Fibroblast of villous mesenchyme (primary cell): ENCODE results near the gene TCF3. TPM values are rescaled to one million over a fixed set of nuclear protein-coding genes. Genes with fewer than 3 reads are reported as not detected.

ENCODE experiments used
- DNase-seq: peaks from one replicate; pipeline ENCODE4 v3.0.0-alpha.2; 2010; ENCODE audit warnings: low read depth
- H3K4me3 ChIP-seq: 2 replicates; pipeline ENCODE4 v1.5.1; 2011; ENCODE audit warnings: low read depth, mild to moderate bottlenecking, low read length
- total RNA-seq: library from RNA; depleted of rRNA; stranded (reverse); fragments of >200 nt; gene quantifications from 2 replicates; pipeline ENCODE4 v1.2.3, GENCODE V29; 2012
- TF ChIP-seq, protein P1 (sequence below): IDR thresholded peaks from 2 replicates; pipeline ENCODE4 v1.5.1; 2012; ENCODE audit warnings: low read depth, mild to moderate bottlenecking, low read length; ENCODE audit not compliant: insufficient read depth

TCF3 gene
- total RNA-seq, 1 donor, result 57.0 TPM

DNA sequence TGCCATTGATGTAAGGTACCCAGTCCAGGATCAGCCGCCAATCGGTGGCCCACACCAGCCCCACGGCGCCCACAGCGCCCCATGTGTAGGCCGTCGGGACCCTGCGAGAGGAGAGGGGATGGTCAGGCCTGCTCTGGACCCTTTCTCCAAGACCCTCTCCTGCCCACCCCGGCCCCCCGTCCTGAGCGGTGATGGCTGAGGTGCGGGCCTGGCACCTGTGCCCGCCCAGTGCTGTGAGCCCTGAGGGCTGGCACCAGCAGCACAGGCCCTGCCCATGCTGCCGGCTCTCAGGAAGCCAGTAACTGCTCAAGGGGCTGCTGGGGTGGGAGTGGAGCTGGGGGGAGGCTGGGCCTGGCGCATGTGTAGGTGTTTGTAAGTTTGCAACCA lies 53.0 kb downstream of the TCF3 start:
- TF ChIP-seq, protein P1, sequence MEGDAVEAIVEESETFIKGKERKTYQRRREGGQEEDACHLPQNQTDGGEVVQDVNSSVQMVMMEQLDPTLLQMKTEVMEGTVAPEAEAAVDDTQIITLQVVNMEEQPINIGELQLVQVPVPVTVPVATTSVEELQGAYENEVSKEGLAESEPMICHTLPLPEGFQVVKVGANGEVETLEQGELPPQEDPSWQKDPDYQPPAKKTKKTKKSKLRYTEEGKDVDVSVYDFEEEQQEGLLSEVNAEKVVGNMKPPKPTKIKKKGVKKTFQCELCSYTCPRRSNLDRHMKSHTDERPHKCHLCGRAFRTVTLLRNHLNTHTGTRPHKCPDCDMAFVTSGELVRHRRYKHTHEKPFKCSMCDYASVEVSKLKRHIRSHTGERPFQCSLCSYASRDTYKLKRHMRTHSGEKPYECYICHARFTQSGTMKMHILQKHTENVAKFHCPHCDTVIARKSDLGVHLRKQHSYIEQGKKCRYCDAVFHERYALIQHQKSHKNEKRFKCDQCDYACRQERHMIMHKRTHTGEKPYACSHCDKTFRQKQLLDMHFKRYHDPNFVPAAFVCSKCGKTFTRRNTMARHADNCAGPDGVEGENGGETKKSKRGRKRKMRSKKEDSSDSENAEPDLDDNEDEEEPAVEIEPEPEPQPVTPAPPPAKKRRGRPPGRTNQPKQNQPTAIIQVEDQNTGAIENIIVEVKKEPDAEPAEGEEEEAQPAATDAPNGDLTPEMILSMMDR, result no peak
- H3K4me3 ChIP-seq, result no peak overlapping the region
- no peak for DNase-seq

DNA sequence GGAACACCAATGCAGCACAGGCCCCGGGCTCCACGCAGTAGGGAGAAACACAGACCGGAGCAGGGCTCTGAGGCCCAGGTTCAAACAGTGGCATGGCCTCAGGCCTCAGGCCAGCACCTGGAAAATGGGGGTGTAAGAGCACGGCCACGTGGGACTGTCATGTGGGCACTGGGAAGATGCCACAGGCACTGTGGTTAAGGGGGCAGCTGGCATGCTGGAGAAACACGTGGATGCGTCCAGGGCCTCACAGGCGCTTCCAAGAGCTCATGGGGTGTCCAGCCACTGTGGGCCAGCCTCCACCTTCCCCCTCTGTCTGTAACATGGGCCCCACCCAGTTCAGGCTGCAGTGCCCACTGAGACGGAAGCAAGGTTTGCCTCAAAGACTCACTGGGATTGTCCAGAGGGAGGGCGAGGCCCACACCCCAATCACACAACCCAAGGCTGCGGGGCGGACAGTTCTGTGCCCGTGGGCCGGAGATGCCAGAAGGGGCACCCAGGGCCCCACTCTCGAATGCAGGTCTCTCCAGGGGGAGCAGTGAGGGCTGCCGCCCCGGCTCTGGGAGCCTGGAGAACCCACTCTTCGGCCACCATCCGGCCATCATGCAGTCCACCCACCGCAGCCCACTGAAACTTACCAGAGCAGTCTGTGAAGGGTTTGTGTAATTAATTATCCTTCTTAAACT lies 53.5 kb downstream of the TCF3 start:
- H3K4me3 ChIP-seq, result no peak overlapping the region
- TF ChIP-seq, protein P1, result no peak
- DNase-seq, result no peak

DNA sequence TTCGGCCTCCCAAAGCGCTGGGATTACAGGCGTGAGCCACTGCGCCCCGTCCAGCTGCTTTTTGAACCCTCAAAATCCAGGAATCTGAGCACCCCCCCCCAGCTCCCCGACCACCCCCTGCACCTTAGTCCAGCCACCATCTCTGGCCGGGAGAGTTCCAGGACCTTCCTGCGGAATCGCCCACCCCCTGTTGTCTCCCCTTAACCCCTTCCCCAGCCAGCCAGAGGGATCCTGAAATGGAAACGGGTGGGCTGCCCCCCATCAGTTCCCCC lies 59.0 kb downstream of the TCF3 start:
- no peak for DNase-seq
- TF ChIP-seq, protein P1, result no peak
- peak overlapping the region; percentile 82 for H3K4me3 ChIP-seq

DNA sequence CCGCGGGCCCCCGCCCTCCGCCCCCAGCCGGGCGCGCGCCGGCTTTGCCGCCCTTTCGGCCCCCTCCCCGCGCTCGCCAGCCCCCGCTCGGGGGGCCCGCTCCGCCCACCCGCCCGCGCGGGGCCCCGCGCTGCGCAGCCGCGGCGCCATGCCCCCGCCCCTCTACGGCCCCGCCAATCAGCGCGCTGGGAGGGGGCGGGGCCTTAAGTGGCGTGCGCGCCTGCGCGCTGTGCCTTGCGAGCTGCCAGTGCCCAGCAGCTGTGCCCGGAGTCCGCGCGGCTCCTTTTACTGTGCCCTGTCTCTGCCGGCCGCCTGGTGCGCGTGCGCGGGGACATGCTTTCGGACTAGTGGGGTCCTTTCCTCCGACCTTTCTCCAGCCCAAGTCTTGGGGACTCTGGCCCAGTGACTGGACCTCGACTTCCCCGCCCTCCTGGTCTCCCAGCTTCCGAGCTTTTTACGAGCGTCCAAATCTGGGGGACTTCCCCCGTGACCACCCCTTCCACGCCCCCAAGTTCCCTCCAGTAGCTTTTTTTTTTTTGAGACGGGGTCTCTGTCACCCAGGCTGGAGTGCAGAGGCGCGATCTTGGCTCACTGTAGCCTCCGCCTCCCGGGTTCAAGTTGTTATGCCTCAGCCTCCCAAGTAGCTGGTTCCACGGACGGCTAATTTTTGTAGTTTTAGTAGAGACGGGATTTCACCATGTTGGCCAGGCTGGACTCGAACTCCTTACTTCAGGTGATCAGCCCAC lies 59.5 kb downstream of the TCF3 start, which contains the start of gene MBD3:
Gene MBD3, minus strand, starts transcription at position 111 of the 746 bp plus-strand sequence. CDS start 234 bp downstream, outside the sequence.
- TF ChIP-seq, protein P1, result no peak
- H3K4me3 ChIP-seq, result peak within 1 kb of the TSS; percentile 89
- peak; percentile 95 for DNase-seq

DNA sequence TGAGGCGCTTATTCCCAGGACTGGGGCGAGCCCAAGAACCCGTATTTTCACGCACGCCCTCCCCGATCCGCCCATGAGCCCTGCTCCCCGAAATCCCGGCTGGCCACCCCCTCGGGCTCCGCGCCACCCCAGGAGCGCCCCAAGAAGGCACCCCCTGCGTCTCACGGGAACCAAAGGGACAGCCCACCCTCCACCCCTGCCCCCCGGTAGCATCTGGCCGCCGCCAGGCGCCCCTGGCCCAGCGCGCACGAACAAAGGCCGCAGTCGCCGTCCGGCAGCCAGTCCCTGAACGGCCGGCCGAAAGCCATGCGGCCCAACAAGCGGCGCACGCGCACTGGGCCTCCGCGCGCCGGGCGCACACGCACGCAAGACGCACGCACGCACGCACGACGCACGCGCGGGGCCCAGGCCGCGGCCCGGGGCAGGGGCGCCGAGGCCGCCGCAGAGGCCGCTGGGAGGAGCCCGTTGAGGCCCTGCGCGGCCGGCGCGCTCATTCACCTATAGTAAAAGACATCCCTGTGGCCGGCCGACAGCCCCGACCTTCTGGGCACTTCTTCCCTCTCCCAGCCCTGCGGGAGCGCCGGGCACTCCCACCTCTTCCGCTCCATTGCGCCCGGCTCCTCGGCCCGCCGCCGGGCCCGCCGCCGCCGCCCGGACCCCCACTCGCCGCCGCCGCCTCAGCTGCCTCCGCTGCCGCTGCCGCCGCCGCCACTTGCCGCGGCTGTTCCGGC lies 60.2 kb downstream of the TCF3 start:
- TF ChIP-seq, protein P1, result no peak
- peak; percentile 90 for DNase-seq
- peak overlapping the region; percentile 89 for H3K4me3 ChIP-seq

DNA sequence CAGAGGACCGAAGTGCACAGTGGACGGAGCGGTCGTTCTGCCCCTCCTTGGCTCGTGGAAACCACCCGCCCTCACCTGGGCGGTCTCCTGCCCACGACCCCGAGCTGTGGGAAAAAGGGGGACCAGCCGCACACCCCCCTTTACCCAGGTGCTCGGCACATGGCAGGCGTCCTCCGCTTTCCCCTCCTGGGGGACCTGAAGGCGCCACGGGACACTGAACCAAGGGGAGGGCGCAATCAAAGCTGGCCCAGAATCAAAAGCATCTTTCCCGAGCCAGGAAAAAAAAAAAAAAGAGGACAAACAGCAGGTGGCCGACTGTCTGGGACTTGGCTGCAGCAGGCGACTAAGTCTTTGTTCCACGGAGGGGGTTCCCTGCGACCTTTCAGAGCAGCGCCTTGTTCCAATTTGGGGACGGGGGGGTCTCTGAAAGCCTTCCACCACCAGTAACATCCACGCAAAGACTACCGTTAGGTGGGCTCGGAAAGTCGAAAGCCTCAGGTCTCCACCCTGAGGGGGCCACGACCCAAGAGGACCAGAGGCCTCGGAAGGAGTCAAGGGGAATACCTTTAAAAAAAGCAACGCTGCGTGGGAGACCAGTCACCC lies 60.9 kb downstream of the TCF3 start:
- DNase-seq, result peak; percentile 12
- peak overlapping the region; percentile 89 for H3K4me3 ChIP-seq
- TF ChIP-seq, protein P1, result no peak
